Pancreas (tissue), 10 donors: Measurements from ENCODE around the gene CHST13. TPM values are rescaled to one million over a fixed set of nuclear protein-coding genes. Genes with fewer than 3 reads are reported as not detected.

ENCODE experiments used
- ATAC-seq, 4 donors: fragments of 200-7000 bp; cut with Tn5 transposase; one replicate each; pipeline versions ENCODE4 v1.8.0 to v1.9.1; 2020; ENCODE audit warnings: mild to moderate bottlenecking in 4 of 4, moderate library complexity in 4 of 4
- DNase-seq, 6 donors: peaks; one replicate each; pipeline ENCODE4 v3.0.0-alpha.2; 2020
- FAIRE-seq: peaks from 2 replicates; lab custom pipeline; 2012; peaks lifted over from hg19 to GRCh38; lab: Jason Lieb, UNC
- H3K27ac ChIP-seq, 4 donors: fragments of 200-600 bp; sonication (generic); 1 replicate in 3 of 4; 2 replicates in 1 of 4; pipeline versions ENCODE4 v1.5.0 to v1.8.0; 2020
- H3K27me3 ChIP-seq, 4 donors: fragments of 200-600 bp; one replicate each; pipeline ENCODE4 v1.8.0; 2021
- H3K36me3 ChIP-seq, 3 donors: fragments of 200-600 bp; sonication (generic) in 1 of 3; one replicate each; pipeline versions ENCODE4 v1.5.0 to v1.8.0; 2020 to 2021
- H3K4me1 ChIP-seq, 3 donors: fragments of 200-600 bp; one replicate each; pipeline ENCODE4 v1.8.0; 2021
- H3K4me3 ChIP-seq, 4 donors: fragments of 200-600 bp; sonication (generic) in 2 of 4; one replicate each; pipeline versions ENCODE4 v1.5.0 to v1.8.0; 2020 to 2021
- H3K9me3 ChIP-seq, 4 donors: fragments of 200-600 bp; one replicate each; pipeline ENCODE4 v1.8.0; 2021
- WGBS, 2 donors: extraction: QIAGEN DNeasy Blood & Tissue Kit; methylation state at CpG; one replicate each; pipeline ENCODE4 v1.1.7; 2013; 5-methylcytosine and 5-hydroxymethylcytosine counted together
- intact Hi-C, 3 donors: fragments of 100-400 bp; cut with DNase I; formaldehyde crosslinking; loops; one replicate each; pipeline versions ENCODE4 v1.11.1 to v1.14.2; 2022
- polyA plus RNA-seq, 2 donors: library from polyadenylated mRNA; stranded (reverse); fragments of 200-250 nt; gene quantifications; one replicate each; pipeline ENCODE4 v1.2.3, GENCODE V29; 2013
- total RNA-seq, 6 donors: library from RNA; stranded (reverse); fragmentation: NEBNext Ultra II Directional in 4 of 6; extraction: Animal tissue kit (Norgen Biotek cat#: 25700) in 4 of 6; gene quantifications; one replicate each; pipeline versions ENCODE4 v1.2.1 to v1.2.4, GENCODE V29; 2021 to 2023
- TF ChIP-seq, protein P1 (sequence below), 4 donors: fragments of 200-600 bp; sonication (generic) in 3 of 4; IDR thresholded peaks; one replicate each; pipeline versions ENCODE4 v1.5.0 to v1.8.0; 2021; ENCODE audit warnings: antibody characterized with exemption in 4 of 4
- donor health status: healthy with polysubstance abuse.
- donor health status: DM: no; HTN: no; CAD: no; lungs with moderate emphysema.
- donor health status: DM: no; HTN: no; CAD: no.
- donor health status: control.
- donor health status: control.
- donor health status: Bipolar disorder and iron deficiency.
- donor health status: DM: yes; HTN: yes; CAD: no.
- donor health status: DM: no; HTN: no; CAD: no.
- donor health status: DM: no; HTN: no; CAD: no.
- donor health status: DM: yes; HTN: yes; CAD: no.

CHST13 gene
- total and polyA plus RNA-seq, 8 donors, result 0.08 to 0.28 (median 0.19) TPM; not detected in 2

DNA sequence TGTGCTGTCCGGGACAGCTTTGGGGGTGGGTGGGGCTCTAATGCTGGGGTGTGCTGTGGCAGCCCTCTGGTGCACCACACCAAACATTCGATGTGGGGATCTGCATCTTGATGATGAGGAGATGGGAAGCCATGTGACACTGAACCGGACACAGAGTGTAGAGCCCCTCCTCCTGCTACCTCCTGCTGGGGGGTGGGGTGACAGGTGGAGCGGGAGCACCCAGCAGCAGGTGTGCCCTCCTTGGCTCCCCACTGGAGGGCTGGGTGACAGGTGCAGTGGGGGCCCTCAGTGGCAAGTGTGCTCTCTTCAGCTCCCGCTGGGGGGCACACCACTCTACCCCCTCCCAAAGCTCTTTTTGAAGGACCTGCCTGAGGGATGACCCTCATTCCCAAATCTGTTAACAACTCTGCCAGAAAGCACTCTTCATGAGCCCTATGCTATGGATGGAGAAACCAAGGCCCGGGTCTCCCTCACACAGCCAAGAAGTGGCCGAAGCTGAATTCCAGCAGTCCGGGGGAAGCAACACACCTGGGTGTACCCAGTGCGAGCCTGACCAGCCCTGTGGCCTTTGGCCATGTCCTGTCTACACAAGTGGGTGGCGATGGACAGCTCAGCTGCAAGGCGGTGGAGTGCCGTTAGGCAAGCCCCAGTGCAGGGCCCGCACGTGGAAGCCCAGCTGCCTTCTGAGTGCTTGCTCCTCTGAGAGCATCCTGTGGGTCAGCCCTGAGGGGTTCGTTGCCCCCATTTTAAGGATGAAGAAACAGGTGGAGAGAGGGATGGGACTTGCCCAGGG lies 5.8 kb upstream of the CHST13 start:
- DNase-seq (peak in 3 of 6 donors; percentile 11 to 63 (median 54)), FAIRE-seq (no peak)

DNA sequence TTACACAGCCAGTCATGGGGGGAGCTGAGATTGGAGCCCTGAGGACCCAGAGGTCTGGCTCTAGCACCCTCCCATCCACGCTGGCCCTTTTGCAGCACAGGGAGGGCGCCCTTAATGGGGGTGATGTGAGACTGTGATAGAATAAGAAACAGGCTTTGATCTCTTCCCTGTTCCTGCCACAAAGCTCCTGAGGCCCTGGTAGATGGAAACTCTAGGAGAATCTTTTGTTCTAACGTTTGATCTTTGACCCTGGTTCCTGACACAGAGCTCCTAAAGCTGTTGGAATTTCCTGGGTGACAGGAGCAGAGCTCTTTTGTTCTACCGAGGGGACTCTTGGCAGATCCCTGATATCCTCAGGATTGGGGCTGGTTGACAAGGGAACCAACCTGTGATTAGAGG lies 5.2 kb upstream of the CHST13 start:
- TF ChIP-seq, protein P1, sequence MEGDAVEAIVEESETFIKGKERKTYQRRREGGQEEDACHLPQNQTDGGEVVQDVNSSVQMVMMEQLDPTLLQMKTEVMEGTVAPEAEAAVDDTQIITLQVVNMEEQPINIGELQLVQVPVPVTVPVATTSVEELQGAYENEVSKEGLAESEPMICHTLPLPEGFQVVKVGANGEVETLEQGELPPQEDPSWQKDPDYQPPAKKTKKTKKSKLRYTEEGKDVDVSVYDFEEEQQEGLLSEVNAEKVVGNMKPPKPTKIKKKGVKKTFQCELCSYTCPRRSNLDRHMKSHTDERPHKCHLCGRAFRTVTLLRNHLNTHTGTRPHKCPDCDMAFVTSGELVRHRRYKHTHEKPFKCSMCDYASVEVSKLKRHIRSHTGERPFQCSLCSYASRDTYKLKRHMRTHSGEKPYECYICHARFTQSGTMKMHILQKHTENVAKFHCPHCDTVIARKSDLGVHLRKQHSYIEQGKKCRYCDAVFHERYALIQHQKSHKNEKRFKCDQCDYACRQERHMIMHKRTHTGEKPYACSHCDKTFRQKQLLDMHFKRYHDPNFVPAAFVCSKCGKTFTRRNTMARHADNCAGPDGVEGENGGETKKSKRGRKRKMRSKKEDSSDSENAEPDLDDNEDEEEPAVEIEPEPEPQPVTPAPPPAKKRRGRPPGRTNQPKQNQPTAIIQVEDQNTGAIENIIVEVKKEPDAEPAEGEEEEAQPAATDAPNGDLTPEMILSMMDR (IDR thresholded peaks at IDR 0.05), result no peak
- DNase-seq (peak in 1 of 6 donors; percentile 5), ATAC-seq (no peak), FAIRE-seq (no peak)
- peaks cover 0 to 1% (median 0%) of the 10 kb centered on the region in 3 donors for H3K4me1 ChIP-seq
- H3K27me3 ChIP-seq, result no peaks in the 10 kb centered on the region
- 47 to 49% methylated on average over 4 of the region's 4 CpGs for WGBS, 2 donors
- H3K27ac ChIP-seq, result no peak overlapping the region
- intact Hi-C loops, result no loop called here
- no peaks in the 10 kb centered on the region for H3K36me3 ChIP-seq
- no peak overlapping the region for H3K4me3 ChIP-seq
- no peaks in the 10 kb centered on the region for H3K9me3 ChIP-seq

More for the DNA sequence above, 5.8 kb upstream of the CHST13 start:
- no peak overlapping the region for H3K4me3 ChIP-seq
- no peaks in the 10 kb centered on the region for H3K27me3 ChIP-seq
- no peak overlapping the region for H3K27ac ChIP-seq
- TF ChIP-seq, protein P1 (IDR thresholded peaks at IDR 0.05), result no peak
- 77 to 83% methylated on average over 15 of the region's 15 CpGs for WGBS, 2 donors
- intact Hi-C loops, result no loop called here
- ATAC-seq, result no peak
- no peaks in the 10 kb centered on the region for H3K9me3 ChIP-seq
- no peaks in the 10 kb centered on the region for H3K36me3 ChIP-seq
- no peaks in the 10 kb centered on the region for H3K4me1 ChIP-seq

DNA sequence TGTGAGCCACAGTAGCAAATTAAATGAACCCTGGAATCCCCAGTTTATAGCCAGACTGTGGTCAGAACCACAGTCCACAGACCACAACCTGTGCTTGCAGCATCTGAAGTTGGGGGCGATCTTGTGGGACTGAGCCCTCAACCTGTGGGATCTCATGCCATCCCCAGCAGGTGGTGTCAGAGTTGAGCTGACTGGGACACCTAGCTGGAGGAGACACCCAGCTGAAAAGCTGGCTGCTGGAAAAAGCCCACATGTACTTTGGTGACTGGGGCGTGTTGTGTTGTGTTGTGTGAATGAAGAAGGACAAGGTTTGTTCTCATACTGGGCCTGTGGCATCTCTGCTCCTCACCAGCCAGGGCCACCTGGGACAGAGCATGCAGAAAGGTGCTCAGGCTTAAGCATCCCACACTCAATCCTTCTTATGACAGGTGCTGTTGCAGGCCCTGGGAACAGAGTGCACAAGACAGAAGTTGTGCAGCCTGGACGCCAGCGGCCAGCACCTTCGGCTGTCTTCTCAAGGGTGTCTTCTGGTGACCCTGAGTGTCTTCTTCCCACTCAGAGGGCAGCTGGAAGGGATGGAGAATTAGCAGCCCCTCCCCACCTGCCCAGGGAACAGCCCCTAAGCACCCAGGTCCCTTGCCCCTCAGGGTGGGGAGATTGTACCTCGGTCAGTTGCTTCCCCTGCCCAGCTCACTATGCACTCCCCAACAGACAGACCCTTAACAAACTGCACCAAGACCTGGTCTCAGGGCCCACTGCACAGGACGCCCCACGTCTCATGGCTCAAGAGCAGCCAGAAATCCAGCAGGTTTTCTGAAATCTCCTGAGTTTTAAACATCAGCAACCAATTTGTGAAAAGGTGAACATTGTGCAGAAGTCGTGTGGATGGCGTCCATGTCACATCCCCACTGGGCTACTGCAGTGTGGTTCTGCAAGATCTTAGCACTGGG lies 4.2 kb upstream of the CHST13 start:
- DNase-seq, result peak in 3 of 6 donors; percentile 4 to 33 (median 15)
- FAIRE-seq, result no peak
- Histone ChIP-seq H3K9me3 (no peaks in the 10 kb centered on the region), H3K27me3 (no peaks in the 10 kb centered on the region), H3K4me3 (no peak overlapping the region), H3K27ac (no peak overlapping the region), H3K4me1 (peaks cover 0 to 4% (median 0%) of the 10 kb centered on the region in 3 donors), H3K36me3 (no peaks in the 10 kb centered on the region)
- intact Hi-C loops, result loop anchor here in 1 of 3 donors (10.0 kb wide), 1 partner anchor 935 kb away; no protein-coding TSS in a partner anchor
- TF ChIP-seq, protein P1 (IDR thresholded peaks at IDR 0.05), result no peak
- 68 to 70% methylated on average over 10 of the region's 10 CpGs for WGBS, 2 donors
- no peak for ATAC-seq

DNA sequence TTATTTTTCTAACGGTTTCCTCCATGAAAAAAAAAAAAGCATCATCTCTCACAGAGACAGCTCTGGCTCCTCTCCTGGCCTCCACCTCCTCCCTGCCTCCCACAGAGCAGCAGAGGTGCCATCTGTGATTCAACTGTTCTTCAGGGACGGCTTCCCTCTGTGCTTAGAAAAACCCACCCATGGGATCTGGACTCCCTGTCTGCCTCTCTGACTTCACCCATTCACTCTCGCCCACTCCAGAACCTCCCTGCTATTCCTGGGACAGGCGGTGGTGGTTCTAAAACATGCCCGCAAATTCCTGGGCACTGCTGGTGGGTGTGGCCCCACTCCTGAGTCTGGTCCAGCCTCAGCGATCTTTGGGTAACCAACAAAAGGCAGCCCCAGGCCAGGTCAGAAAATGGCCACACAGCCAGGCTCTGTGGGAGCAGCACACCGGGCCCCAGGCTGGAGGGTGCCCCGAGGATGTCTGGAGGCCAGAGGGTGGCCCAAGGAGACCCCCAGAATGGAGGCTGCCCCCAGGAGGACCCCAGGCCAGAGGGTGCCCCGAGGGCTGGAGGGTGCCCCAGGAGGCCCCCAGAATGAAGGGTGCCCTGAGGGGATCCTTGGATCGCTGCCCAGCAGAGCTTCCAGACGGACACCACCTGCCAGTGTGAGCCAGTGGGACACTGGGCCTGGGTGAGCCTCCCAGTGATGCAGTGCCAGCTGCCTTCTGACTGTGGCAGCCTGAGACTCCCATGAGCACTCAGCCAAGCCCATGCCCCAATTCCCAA lies 2.6 kb upstream of the CHST13 start:
- Histone ChIP-seq H3K4me1 (peaks cover 0 to 4% (median 0%) of the 10 kb centered on the region in 3 donors), H3K36me3 (no peaks in the 10 kb centered on the region), H3K27me3 (no peaks in the 10 kb centered on the region), H3K4me3 (no peak overlapping the region), H3K27ac (no peak overlapping the region), H3K9me3 (no peaks in the 10 kb centered on the region)
- WGBS, 2 donors, result 63 to 71% methylated on average over 11 of the region's 11 CpGs
- intact Hi-C loops, result loop anchor here in 1 of 3 donors (10.0 kb wide), 1 partner anchor 933 kb away; no protein-coding TSS in a partner anchor
- DNase-seq, result peak in 3 of 6 donors; percentile 21 to 67 (median 52)
- no peak for FAIRE-seq
- ATAC-seq, result no peak
- TF ChIP-seq, protein P1 (IDR thresholded peaks at IDR 0.05), result no peak
